Chondrocyte (in vitro differentiated cells): ENCODE data around the gene RAB37. TPM values are rescaled to one million over a fixed set of nuclear protein-coding genes. Genes with fewer than 3 reads are reported as not detected.

Experiments used
- DNase-seq: peaks from one replicate; pipeline ENCODE4 v3.0.0; 2021; ENCODE audit warnings: mixed read lengths, low spot score
- H3K27ac Mint-ChIP-seq: one replicate; pipeline ENCODE4 v1.8.0; 2021; ENCODE audit warnings: mild to moderate bottlenecking, moderate library complexity, mixed read lengths; ENCODE audit not compliant: unreplicated experiment
- H3K27me3 Mint-ChIP-seq: 2 replicates; pipeline ENCODE4 v1.8.0; 2021; ENCODE audit warnings: low read depth, mixed read lengths
- H3K36me3 Mint-ChIP-seq: 2 replicates; pipeline ENCODE4 v1.8.0; 2021; ENCODE audit warnings: low read depth, mixed read lengths
- H3K4me1 Mint-ChIP-seq: 2 replicates; pipeline ENCODE4 v1.8.0; 2021; ENCODE audit warnings: low read depth, mild to moderate bottlenecking, mixed read lengths
- H3K4me3 Mint-ChIP-seq: one replicate; pipeline ENCODE4 v1.8.0; 2021; ENCODE audit warnings: mild to moderate bottlenecking, moderate library complexity, mixed read lengths; ENCODE audit not compliant: unreplicated experiment
- H3K9me3 Mint-ChIP-seq: 2 replicates; pipeline ENCODE4 v1.8.0; 2021; ENCODE audit warnings: low read depth, mixed read lengths
- CTCF ChIP-seq: fragments of 200-600 bp; sonication (generic); IDR thresholded peaks from 2 replicates; pipeline ENCODE4 v1.5.0; 2021; ENCODE audit warnings: antibody characterized with exemption, mild to moderate bottlenecking, moderate library complexity
- total RNA-seq: library from RNA; stranded (reverse); gene quantifications from 3 replicates; pipeline ENCODE4 v1.2.1, GENCODE V29; 2021

The RAB37 gene
- total RNA-seq, 1 donor from 2014 or later: 0.15 TPM

GRCh38 chr17:74695629-74696028 lies 41.4 kb upstream of the RAB37 start:
- H3K36me3 Mint-ChIP-seq: no peaks in the 10 kb centered on the region

GRCh38 chr17:74697515-74697914 lies 39.5 kb upstream of the RAB37 start:
- no peaks in the 10 kb centered on the region for H3K9me3 Mint-ChIP-seq
- no peak for TF ChIP-seq CTCF

More at GRCh38 chr17:74695629-74696028, 41.4 kb upstream of the RAB37 start:
- Mint-ChIP-seq H3K4me3 (no peak overlapping the region), H3K9me3 (no peaks in the 10 kb centered on the region), H3K27me3 (peaks cover 58% of the 10 kb centered on the region), H3K27ac (no peak overlapping the region), H3K4me1 (no peaks in the 10 kb centered on the region)
- TF ChIP-seq CTCF: no peak
- no peak for DNase-seq

GRCh38 chr17:74698069-74698468 lies 39.0 kb upstream of the RAB37 start:
- no peak for DNase-seq
- Mint-ChIP-seq H3K36me3 (no peaks in the 10 kb centered on the region), H3K4me3 (no peak overlapping the region), H3K9me3 (no peaks in the 10 kb centered on the region), H3K4me1 (no peaks in the 10 kb centered on the region), H3K27me3 (peaks cover 54% of the 10 kb centered on the region), H3K27ac (no peak overlapping the region)
- TF ChIP-seq CTCF: no peak

More at GRCh38 chr17:74697515-74697914, 39.5 kb upstream of the RAB37 start:
- Mint-ChIP-seq H3K36me3 (no peaks in the 10 kb centered on the region), H3K27me3 (peaks cover 53% of the 10 kb centered on the region), H3K4me3 (no peak overlapping the region), H3K4me1 (no peaks in the 10 kb centered on the region), H3K27ac (no peak overlapping the region)
- DNase-seq: no peak

- H3K4me3 Mint-ChIP-seq: no peak overlapping the region
- no peaks in the 10 kb centered on the region for H3K4me1 Mint-ChIP-seq
- TF ChIP-seq CTCF: no peak
- H3K9me3 Mint-ChIP-seq: no peaks in the 10 kb centered on the region
- H3K27me3 Mint-ChIP-seq: peaks cover 49% of the 10 kb centered on the region
- H3K36me3 Mint-ChIP-seq: no peaks in the 10 kb centered on the region
- DNase-seq: no peak
- H3K27ac Mint-ChIP-seq: no peak overlapping the region
Observed at GRCh38 chr17:74699236-74699635, 37.8 kb upstream of the RAB37 start.

GRCh38 chr17:74702116-74702871 lies 34.8 kb upstream of the RAB37 start:
- Mint-ChIP-seq H3K36me3 (no peaks in the 10 kb centered on the region), H3K9me3 (no peaks in the 10 kb centered on the region), H3K4me3 (no peak overlapping the region), H3K27ac (no peak overlapping the region), H3K4me1 (no peaks in the 10 kb centered on the region), H3K27me3 (peaks cover 46% of the 10 kb centered on the region)
- DNase-seq: no peak
- TF ChIP-seq CTCF: no peak
